Measurements from ENCODE around the gene CDCP2. TPM values are rescaled to one million over a fixed set of nuclear protein-coding genes. Genes with fewer than 3 reads are reported as not detected.

Gene CDCP2
- total RNA-seq, 4 donors from 2014 or later: not detected

DNA sequence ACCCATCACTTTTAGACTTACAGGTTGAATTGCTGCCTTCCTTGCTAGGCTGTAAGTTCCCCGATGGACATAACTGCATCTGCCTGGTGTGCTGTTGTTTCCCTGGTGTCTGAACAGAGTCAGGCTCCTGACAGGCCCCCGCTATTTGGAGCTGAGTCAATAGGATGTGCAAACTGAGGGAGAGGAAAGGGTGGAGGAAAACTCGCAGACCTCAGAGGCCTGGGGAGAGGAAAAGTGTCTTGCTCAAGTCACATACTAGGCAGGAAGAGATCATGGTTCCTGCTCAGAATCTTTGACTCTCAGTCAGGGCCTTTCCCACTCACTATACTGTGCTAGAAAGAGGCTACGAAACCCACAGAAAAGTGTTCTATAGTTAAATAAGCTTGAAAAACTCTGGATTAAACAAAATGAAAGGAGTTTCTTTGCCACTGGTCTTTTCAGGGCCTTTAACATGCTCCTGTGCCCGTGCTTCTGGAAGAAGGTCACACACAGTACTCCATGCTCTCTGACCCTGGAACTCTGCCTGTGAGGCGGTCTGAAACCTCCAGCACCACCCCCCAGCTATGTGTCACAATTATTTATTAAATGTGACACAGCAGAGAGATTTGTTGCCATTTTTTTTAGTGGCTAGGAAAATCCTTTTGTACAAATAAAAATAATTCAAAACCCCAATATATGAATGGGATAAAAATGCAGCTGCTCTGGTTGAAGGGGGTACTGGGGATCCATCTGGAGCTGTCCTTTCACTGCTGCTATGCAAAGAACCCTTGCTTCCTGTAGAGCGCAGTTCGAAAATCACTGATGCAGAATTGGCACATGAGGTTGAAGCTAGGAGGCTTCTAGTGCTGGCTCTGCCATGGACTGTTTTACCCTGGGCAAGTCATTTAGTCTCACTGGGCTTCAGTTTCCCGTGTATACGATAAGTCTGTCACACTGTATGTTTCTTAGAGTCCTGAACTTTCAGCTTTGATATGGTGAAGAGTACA is 20.1 kb upstream of the CDCP2 start:
- peaks cover 3% of the 10 kb centered on the region for H3K36me3 ChIP-seq
- DNase-seq (ENCODE audit: low spot score in 2 of 2): no peak
- H3K9me3 ChIP-seq: no peaks in the 10 kb centered on the region
- TF ChIP-seq EP300 (IDR thresholded peaks at IDR 0.05) (no peak), POLR2A (IDR thresholded peaks at IDR 0.05) (no peak), POLR2AphosphoS5 (IDR thresholded peaks at IDR 0.05) (no peak)
- H3K4me1 ChIP-seq: peaks cover 6% of the 10 kb centered on the region
- no peaks in the 10 kb centered on the region for H3K27me3 ChIP-seq
- H3K27ac ChIP-seq: no peak overlapping the region
- no peak overlapping the region for H3K4me3 ChIP-seq
- 84% methylated on average over 10 of the region's 10 CpGs for WGBS

DNA sequence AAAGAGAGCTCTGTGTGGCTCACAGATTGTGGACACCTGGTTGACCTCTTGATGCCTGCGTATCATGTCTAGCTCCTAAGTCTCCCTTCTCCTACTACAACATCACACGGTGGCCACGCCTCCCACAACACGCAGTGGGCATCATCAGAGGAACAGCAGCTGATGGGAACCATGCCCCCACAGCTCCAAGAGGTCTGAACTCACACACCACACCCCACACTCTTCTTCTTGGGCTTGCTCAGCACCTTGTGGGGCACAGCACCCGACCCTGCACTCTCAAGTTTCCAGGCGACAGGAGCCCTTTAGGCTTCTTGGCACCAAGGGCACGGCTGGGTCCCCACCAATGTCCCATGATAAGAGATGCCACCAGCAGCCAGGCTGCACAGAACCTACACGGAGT is 18.8 kb upstream of the CDCP2 start:
- H3K4me3 ChIP-seq: no peak overlapping the region
- TF ChIP-seq EP300 (IDR thresholded peaks at IDR 0.05) (no peak), POLR2AphosphoS5 (IDR thresholded peaks at IDR 0.05) (no peak), POLR2A (IDR thresholded peaks at IDR 0.05) (no peak)
- TF ChIP-seq, protein P1, sequence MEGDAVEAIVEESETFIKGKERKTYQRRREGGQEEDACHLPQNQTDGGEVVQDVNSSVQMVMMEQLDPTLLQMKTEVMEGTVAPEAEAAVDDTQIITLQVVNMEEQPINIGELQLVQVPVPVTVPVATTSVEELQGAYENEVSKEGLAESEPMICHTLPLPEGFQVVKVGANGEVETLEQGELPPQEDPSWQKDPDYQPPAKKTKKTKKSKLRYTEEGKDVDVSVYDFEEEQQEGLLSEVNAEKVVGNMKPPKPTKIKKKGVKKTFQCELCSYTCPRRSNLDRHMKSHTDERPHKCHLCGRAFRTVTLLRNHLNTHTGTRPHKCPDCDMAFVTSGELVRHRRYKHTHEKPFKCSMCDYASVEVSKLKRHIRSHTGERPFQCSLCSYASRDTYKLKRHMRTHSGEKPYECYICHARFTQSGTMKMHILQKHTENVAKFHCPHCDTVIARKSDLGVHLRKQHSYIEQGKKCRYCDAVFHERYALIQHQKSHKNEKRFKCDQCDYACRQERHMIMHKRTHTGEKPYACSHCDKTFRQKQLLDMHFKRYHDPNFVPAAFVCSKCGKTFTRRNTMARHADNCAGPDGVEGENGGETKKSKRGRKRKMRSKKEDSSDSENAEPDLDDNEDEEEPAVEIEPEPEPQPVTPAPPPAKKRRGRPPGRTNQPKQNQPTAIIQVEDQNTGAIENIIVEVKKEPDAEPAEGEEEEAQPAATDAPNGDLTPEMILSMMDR (IDR thresholded peaks at IDR 0.05): no peak
- H3K9me3 ChIP-seq: no peaks in the 10 kb centered on the region
- no peak overlapping the region for H3K27ac ChIP-seq
- WGBS: 92% methylated on average over 7 of the region's 8 CpGs
- DNase-seq (ENCODE audit: low spot score in 2 of 2): no peak
- peaks cover 3% of the 10 kb centered on the region for H3K36me3 ChIP-seq
- H3K4me1 ChIP-seq: peaks cover 12% of the 10 kb centered on the region
- H3K27me3 ChIP-seq: no peaks in the 10 kb centered on the region

DNA sequence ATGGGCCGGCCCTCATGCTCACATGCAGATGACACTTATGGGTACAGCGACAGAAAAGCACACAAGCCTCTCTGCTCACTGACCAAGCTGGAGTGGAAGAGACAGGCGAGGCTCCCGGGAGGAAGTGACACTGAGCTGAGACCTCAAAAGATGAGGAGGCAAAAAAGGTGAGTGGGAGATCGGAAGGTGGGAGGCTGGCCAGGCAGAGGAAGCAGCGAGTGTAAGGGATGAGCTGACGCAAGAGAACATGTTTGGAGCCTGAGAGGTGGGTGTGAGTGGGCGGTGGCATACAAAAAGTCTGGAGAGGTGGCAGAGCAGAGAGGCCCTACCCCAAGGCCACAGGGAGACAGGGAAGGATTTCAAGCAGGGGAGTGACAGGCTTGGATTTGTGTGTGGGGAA is 18.2 kb upstream of the CDCP2 start:
- peaks cover 3% of the 10 kb centered on the region for H3K36me3 ChIP-seq
- H3K27me3 ChIP-seq: no peaks in the 10 kb centered on the region
- no peaks in the 10 kb centered on the region for H3K9me3 ChIP-seq
- no peak for TF ChIP-seq POLR2AphosphoS5 (IDR thresholded peaks at IDR 0.05)
- TF ChIP-seq, protein P1 (IDR thresholded peaks at IDR 0.05): no peak
- no peak for TF ChIP-seq POLR2A (IDR thresholded peaks at IDR 0.05)
- TF ChIP-seq EP300 (IDR thresholded peaks at IDR 0.05): no peak
- H3K4me3 ChIP-seq: no peak overlapping the region
- WGBS: 84% methylated on average over 8 of the region's 8 CpGs
- H3K4me1 ChIP-seq: peaks cover 12% of the 10 kb centered on the region
- no peak overlapping the region for H3K27ac ChIP-seq
- no peak for DNase-seq (ENCODE audit: low spot score in 2 of 2)

DNA sequence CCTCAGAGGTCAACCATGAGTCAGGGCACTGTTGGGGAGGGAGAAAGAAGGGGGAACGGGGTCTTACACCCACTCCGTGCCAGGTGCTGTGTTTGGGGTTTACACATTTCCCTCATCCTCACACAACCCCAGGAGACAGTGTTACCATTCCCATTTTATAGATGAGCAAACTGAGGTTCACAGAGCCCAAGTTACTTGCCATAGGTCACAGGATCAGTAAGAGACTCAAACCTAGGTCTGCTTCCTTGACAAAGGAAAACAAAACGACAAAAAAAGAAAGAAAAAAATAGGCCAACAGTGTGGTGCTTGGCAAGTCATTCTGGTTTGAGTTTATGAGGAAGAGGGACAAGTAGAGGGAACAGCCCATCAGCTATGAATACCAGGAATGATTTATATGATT is 16.3 kb upstream of the CDCP2 start:
- H3K9me3 ChIP-seq: no peaks in the 10 kb centered on the region
- H3K27me3 ChIP-seq: no peaks in the 10 kb centered on the region
- H3K4me3 ChIP-seq: no peak overlapping the region
- peaks cover 12% of the 10 kb centered on the region for H3K4me1 ChIP-seq
- TF ChIP-seq POLR2A (IDR thresholded peaks at IDR 0.05) (no peak), EP300 (IDR thresholded peaks at IDR 0.05) (no peak), POLR2AphosphoS5 (IDR thresholded peaks at IDR 0.05) (no peak)
- TF ChIP-seq, protein P1 (IDR thresholded peaks at IDR 0.05): no peak
- H3K27ac ChIP-seq: no peak overlapping the region
- H3K36me3 ChIP-seq: no peaks in the 10 kb centered on the region
- 72% methylated on average over 3 of the region's 3 CpGs for WGBS
- no peak for DNase-seq (ENCODE audit: low spot score in 2 of 2)

DNA sequence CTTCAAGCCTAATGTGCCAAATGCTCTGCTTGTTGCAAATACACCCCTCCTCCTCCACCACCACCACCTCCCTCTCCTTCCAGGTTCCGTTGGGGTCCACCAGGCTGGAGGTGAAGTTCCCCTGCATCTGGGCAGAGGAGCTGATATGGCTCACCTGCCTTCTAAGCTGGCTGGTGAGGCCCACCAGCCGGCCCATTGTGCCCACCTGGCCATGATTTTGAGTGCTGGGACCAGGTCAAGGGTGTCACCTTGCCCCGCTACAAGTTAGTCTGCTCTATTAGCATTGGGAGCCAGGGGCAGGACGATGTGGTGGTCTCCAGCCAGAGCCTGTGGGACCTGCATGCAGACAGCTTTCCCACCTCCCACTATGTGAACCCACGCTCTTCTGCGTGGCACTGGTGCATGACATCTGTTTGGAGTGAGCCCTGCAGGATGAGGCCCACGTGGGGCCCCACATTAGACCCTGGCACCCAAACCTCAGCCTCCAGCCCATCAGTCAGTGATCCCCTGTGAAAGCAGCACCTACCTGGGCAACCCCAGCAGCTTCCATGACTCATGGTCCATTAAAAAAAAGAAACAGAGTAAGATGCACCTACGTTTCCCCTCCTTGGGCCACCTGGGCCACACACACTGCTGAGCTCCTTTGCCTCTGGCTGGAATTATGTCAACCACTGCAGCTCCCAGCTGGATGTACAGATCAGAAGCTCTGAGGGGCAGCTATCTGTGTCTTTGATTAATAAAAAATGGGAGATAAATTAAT is 15.6 kb upstream of the CDCP2 start:
- Histone ChIP-seq H3K27ac (no peak overlapping the region), H3K36me3 (no peaks in the 10 kb centered on the region), H3K4me1 (peaks cover 15% of the 10 kb centered on the region), H3K4me3 (no peak overlapping the region), H3K9me3 (no peaks in the 10 kb centered on the region), H3K27me3 (no peaks in the 10 kb centered on the region)
- 83% methylated on average over 7 of the region's 8 CpGs for WGBS
- TF ChIP-seq, protein P1 (IDR thresholded peaks at IDR 0.05): no peak
- TF ChIP-seq POLR2AphosphoS5 (IDR thresholded peaks at IDR 0.05) (no peak), POLR2A (IDR thresholded peaks at IDR 0.05) (no peak)
- DNase-seq (ENCODE audit: low spot score in 2 of 2): no peak
